ENCODE measurements around the gene FAM120B.
A peak's percentile ranks its signal among the peaks of the same experiment; 100 is the strongest.

FAM120B gene

GRCh38 chr6:170290296-170291128 is 16.0 kb upstream of the FAM120B start, which contains the start of gene DLL1:
TSS of gene DLL1 (minus strand) at chr6:170291078. CDS start at chr6:170290139, 939 bp downstream.
- peaks cover 100% of the 10 kb centered on the region for H3K27me3 ChIP-seq

GRCh38 chr6:170291271-170292110 is 15.1 kb upstream of the FAM120B start:
- Histone ChIP-seq H3K27me3 (peaks cover 100% of the 10 kb centered on the region), H3K9ac (no peak overlapping the region), H3K9me3 (no peaks in the 10 kb centered on the region), H3K4me1 (peaks cover 47% of the 10 kb centered on the region), H3K4me3 (peak overlapping the region; percentile 65), H3K4me2 (peak overlapping the region; percentile 100), H4K20me1 (peaks cover 97% of the 10 kb centered on the region), H3K36me3 (no peaks in the 10 kb centered on the region), H3K27ac (no peak overlapping the region)
- TF ChIP-seq Cebpa-rat (IDR thresholded peaks at IDR 0.05), result no peak

More at GRCh38 chr6:170290296-170291128, 16.0 kb upstream of the FAM120B start, which contains the start of gene DLL1:
- H3K4me3 ChIP-seq, result peak within 1 kb of the TSS; percentile 72
- no peak within 1 kb of the TSS for H3K27ac ChIP-seq
- no peak for TF ChIP-seq Cebpa-rat (IDR thresholded peaks at IDR 0.05)
- H3K9ac ChIP-seq, result peak within 1 kb of the TSS; percentile 50; the same call in 1 of the 2 replicates
- H3K4me1 ChIP-seq, result peaks cover 38% of the 10 kb centered on the region
- no peaks in the 10 kb centered on the region for H3K9me3 ChIP-seq
- H4K20me1 ChIP-seq, result peaks cover 95% of the 10 kb centered on the region
- H3K36me3 ChIP-seq, result no peaks in the 10 kb centered on the region
- peak within 1 kb of the TSS; percentile 100 for H3K4me2 ChIP-seq

GRCh38 chr6:170292111-170292406 is 14.5 kb upstream of the FAM120B start:
- H3K9ac ChIP-seq, result no peak overlapping the region
- H3K27ac ChIP-seq, result no peak overlapping the region
- peaks cover 98% of the 10 kb centered on the region for H4K20me1 ChIP-seq
- peaks cover 100% of the 10 kb centered on the region for H3K27me3 ChIP-seq
- TF ChIP-seq Cebpa-rat (IDR thresholded peaks at IDR 0.05), result no peak
- H3K4me1 ChIP-seq, result peaks cover 53% of the 10 kb centered on the region
- no peaks in the 10 kb centered on the region for H3K9me3 ChIP-seq
- peak overlapping the region; percentile 65 for H3K4me3 ChIP-seq
- H3K4me2 ChIP-seq, result peak overlapping the region; percentile 100
- H3K36me3 ChIP-seq, result no peaks in the 10 kb centered on the region

GRCh38 chr6:170292407-170293158 is 14.0 kb upstream of the FAM120B start:
- Histone ChIP-seq H3K27me3 (peaks cover 100% of the 10 kb centered on the region), H3K9ac (no peak overlapping the region), H3K4me3 (no peak overlapping the region), H3K27ac (no peak overlapping the region), H3K36me3 (no peaks in the 10 kb centered on the region), H4K20me1 (peaks cover 98% of the 10 kb centered on the region), H3K9me3 (no peaks in the 10 kb centered on the region), H3K4me2 (peak overlapping the region; percentile 100), H3K4me1 (peaks cover 56% of the 10 kb centered on the region)
- TF ChIP-seq Cebpa-rat (IDR thresholded peaks at IDR 0.05), result no peak

- Histone ChIP-seq H3K36me3 (no peaks in the 10 kb centered on the region), H3K27me3 (peaks cover 100% of the 10 kb centered on the region), H3K4me3 (no peak overlapping the region), H3K9ac (no peak overlapping the region), H3K4me1 (peaks cover 50% of the 10 kb centered on the region), H4K20me1 (peaks cover 98% of the 10 kb centered on the region), H3K4me2 (no peak overlapping the region; the same call in 1 of the 2 replicates), H3K27ac (no peak overlapping the region), H3K9me3 (no peaks in the 10 kb centered on the region)
- TF ChIP-seq Cebpa-rat (IDR thresholded peaks at IDR 0.05), result no peak
These were observed 13.0 kb upstream of the FAM120B start for GRCh38 chr6:170293341-170294231.

- no peak overlapping the region for H3K9ac ChIP-seq
- no peak overlapping the region for H3K27ac ChIP-seq
- no peaks in the 10 kb centered on the region for H3K36me3 ChIP-seq
- no peak overlapping the region for H3K4me2 ChIP-seq
- peaks cover 94% of the 10 kb centered on the region for H4K20me1 ChIP-seq
- no peak for TF ChIP-seq Cebpa-rat (IDR thresholded peaks at IDR 0.05)
- peaks cover 100% of the 10 kb centered on the region for H3K27me3 ChIP-seq
- H3K4me3 ChIP-seq, result no peak overlapping the region
- no peaks in the 10 kb centered on the region for H3K9me3 ChIP-seq
- H3K4me1 ChIP-seq, result peaks cover 43% of the 10 kb centered on the region
These were observed 12.2 kb upstream of the FAM120B start for GRCh38 chr6:170294298-170294730.

- no peak for TF ChIP-seq Cebpa-rat (IDR thresholded peaks at IDR 0.05)
- H3K36me3 ChIP-seq, result no peaks in the 10 kb centered on the region
- no peak overlapping the region for H3K27ac ChIP-seq
- H3K9me3 ChIP-seq, result no peaks in the 10 kb centered on the region
- peaks cover 88% of the 10 kb centered on the region for H4K20me1 ChIP-seq
- peak overlapping the region; percentile 66 for H3K4me3 ChIP-seq
- H3K4me2 ChIP-seq, result peak overlapping the region; percentile 96
- peaks cover 36% of the 10 kb centered on the region for H3K4me1 ChIP-seq
- H3K27me3 ChIP-seq, result peaks cover 100% of the 10 kb centered on the region
- no peak overlapping the region for H3K9ac ChIP-seq
These were observed 11.6 kb upstream of the FAM120B start for GRCh38 chr6:170294813-170295509.
